ENCODE measurements around the gene ZNF598. TPM values are rescaled to one million over a fixed set of nuclear protein-coding genes. Genes with fewer than 3 reads are reported as not detected.

The ZNF598 gene
- total RNA-seq, 2 donors from 2014 or later: 45.6 to 49.5 TPM

DNA sequence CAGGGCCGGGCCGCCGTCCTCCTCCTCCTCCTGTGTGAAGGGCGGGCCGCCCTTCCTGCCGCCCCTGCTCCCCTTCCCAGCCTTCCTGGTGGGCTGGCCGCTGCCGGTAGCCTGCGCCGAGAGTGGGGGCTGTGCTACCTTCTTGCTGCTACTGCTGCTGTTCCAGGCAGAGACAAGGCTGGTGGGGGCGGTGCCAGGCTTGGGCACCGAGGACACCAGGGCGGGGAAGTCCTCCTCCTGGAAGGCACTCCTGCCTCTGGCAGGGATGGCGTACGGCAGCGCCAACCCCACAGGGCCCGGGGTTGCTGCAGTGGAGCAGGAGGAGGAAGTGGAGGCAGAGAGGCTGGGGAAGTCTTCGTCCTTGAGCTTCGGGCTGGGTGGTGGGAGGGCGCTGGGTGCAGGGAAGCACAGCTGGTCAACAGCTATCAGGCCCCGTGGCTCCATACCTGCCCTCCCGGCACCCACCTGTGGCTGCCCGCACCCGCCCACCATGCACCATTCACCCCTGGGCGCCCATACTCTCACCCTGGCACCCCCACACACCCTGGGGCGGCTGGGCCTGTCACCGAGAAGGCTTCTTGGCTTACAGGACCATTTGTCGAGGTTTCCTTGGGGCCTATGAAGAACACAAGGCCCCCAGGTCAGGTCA lies 9.6 kb downstream of the ZNF598 start:
- Mint-ChIP-seq H3K36me3 (ENCODE audit: low read depth) (peaks cover 30% of the 10 kb centered on the region), H3K4me3 (no peak overlapping the region), H3K27ac (no peak overlapping the region), H3K9me3 (no peaks in the 10 kb centered on the region), H3K27me3 (ENCODE audit: insufficient read depth) (no peaks in the 10 kb centered on the region), H3K4me1 (no peaks in the 10 kb centered on the region)
- Histone ChIP-seq H3K9ac (ENCODE audit: extremely low read depth, low read length, poor library complexity, severe bottlenecking) (no peak overlapping the region), H3K27ac (ENCODE audit: low read depth, low read length) (no peak overlapping the region), H3K4me1 (ENCODE audit: control insufficient read depth, insufficient read depth, low read length) (peaks cover 3% of the 10 kb centered on the region), H3K27me3 (ENCODE audit: control insufficient read depth, insufficient read depth, low read length, poor library complexity, severe bottlenecking) (no peaks in the 10 kb centered on the region), H3K9me3 (ENCODE audit: control insufficient read depth, low read length) (no peaks in the 10 kb centered on the region), H3K4me3 (ENCODE audit: low read length) (no peak overlapping the region), H3K36me3 (ENCODE audit: control insufficient read depth, insufficient read depth, low read length) (peaks cover 40% of the 10 kb centered on the region)
- WGBS, 2 experiments (ENCODE audit: insufficient coverage in 1 of 2, insufficient read length in 1 of 2): 95 to 96% methylated on average over 7 to 28 of the region's 28 CpGs
- DNase-seq: no peak
- no peak for TF ChIP-seq CTCF (conservative IDR thresholded peaks at IDR 0.05)

DNA sequence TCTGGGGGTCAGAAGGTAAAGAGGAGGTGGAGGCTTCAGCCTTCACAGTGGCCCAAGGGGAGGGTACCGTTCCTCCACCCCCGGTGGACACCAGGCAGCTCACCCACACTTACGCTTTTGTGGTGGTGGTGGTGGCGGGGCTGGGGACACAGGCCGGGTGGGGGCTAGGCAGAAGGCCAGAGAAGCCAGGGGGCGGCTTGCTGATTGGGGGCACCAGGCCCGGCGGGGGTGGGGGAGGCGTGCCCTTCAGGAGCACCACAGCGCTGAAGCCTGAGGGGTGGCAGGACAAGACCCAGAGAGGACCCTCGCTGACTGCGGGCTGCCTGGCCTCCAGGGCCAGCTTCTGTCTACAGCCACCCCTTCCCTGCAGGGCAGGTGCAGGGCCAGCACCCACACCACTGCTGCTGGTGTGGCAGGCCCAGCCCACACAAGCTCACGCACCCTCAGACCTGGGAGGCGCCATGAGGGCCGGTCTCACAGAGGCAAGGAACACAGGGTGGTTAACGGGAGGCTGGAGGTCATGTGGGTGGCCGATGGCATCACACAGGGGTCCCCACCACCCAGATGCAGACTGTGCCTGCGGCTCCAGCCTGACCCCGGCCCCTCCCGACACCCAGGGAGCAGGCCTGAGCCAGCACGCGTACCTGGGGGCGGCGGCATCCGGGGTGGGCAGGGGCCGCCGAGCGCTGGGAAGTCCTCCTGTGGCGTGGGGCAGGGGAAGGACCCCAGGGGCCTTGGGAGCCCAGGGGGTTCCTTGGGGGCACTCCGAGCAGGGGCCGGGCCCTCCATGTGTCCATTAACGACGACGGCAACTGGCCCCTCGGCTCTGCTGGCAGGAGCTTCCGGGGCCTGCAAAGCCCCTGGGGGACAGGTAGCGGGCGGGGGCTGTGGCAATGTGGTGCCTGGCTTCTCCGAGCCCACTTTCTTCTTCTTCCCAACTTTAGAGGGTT lies 10.5 kb downstream of the ZNF598 start:
- H3K27me3 Mint-ChIP-seq (ENCODE audit: insufficient read depth): no peaks in the 10 kb centered on the region
- Histone ChIP-seq H3K36me3 (ENCODE audit: control insufficient read depth, insufficient read depth, low read length) (peaks cover 36% of the 10 kb centered on the region), H3K4me3 (ENCODE audit: low read length) (no peak overlapping the region), H3K27ac (ENCODE audit: low read depth, low read length) (no peak overlapping the region), H3K4me1 (ENCODE audit: control insufficient read depth, insufficient read depth, low read length) (peaks cover 3% of the 10 kb centered on the region), H3K9me3 (ENCODE audit: control insufficient read depth, low read length) (no peaks in the 10 kb centered on the region), H3K27me3 (ENCODE audit: control insufficient read depth, insufficient read depth, low read length, poor library complexity, severe bottlenecking) (no peaks in the 10 kb centered on the region), H3K9ac (ENCODE audit: extremely low read depth, low read length, poor library complexity, severe bottlenecking) (no peak overlapping the region)
- no peak for TF ChIP-seq CTCF (conservative IDR thresholded peaks at IDR 0.05)
- H3K4me1 Mint-ChIP-seq: no peaks in the 10 kb centered on the region
- H3K36me3 Mint-ChIP-seq (ENCODE audit: low read depth): peaks cover 30% of the 10 kb centered on the region
- no peak for DNase-seq
- H3K9me3 Mint-ChIP-seq: no peaks in the 10 kb centered on the region
- 94 to 100% methylated on average over 3 to 39 of the region's 39 CpGs for WGBS, 2 experiments (ENCODE audit: insufficient coverage in 1 of 2, insufficient read length in 1 of 2)
- H3K27ac Mint-ChIP-seq: no peak overlapping the region
- no peak overlapping the region for H3K4me3 Mint-ChIP-seq

DNA sequence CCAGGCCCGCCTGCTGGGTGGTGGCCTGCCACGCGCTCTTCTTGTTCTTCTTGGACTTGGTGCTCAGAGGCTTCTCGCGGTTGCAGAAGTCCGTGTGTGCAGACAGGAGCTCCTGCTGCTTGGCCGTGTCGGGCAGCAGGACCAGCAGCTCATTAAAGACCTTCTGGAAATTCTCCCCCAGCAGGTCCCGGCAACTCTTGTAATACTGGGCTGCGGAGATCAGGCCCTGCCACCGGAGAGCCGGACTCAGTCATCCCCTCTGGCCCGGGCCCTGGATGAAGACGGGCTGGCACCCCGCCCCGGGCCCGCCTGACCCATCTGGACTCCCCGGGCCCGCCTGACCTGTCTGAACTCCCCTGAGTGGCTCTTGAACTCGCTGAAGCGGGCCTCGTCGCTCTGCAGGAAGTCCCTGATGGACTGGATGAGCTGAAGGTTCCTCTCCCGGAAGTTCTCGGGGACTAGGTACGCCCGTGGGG lies 11.2 kb downstream of the ZNF598 start:
- WGBS, 2 experiments (ENCODE audit: insufficient coverage in 1 of 2, insufficient read length in 1 of 2): 96 to 98% methylated on average over 20 to 27 of the region's 27 CpGs
- no peak overlapping the region for H3K4me3 Mint-ChIP-seq

More for the DNA sequence above, 11.2 kb downstream of the ZNF598 start:
- Histone ChIP-seq H3K9ac (ENCODE audit: extremely low read depth, low read length, poor library complexity, severe bottlenecking) (no peak overlapping the region), H3K36me3 (ENCODE audit: control insufficient read depth, insufficient read depth, low read length) (peaks cover 34% of the 10 kb centered on the region), H3K27ac (ENCODE audit: low read depth, low read length) (no peak overlapping the region), H3K27me3 (ENCODE audit: control insufficient read depth, insufficient read depth, low read length, poor library complexity, severe bottlenecking) (no peaks in the 10 kb centered on the region), H3K4me1 (ENCODE audit: control insufficient read depth, insufficient read depth, low read length) (no peaks in the 10 kb centered on the region), H3K4me3 (ENCODE audit: low read length) (no peak overlapping the region), H3K9me3 (ENCODE audit: control insufficient read depth, low read length) (no peaks in the 10 kb centered on the region)
- Mint-ChIP-seq H3K27me3 (ENCODE audit: insufficient read depth) (peaks cover 4% of the 10 kb centered on the region), H3K9me3 (no peaks in the 10 kb centered on the region), H3K27ac (no peak overlapping the region), H3K36me3 (ENCODE audit: low read depth) (peaks cover 30% of the 10 kb centered on the region), H3K4me1 (no peaks in the 10 kb centered on the region)
- TF ChIP-seq CTCF (conservative IDR thresholded peaks at IDR 0.05): no peak
- no peak for DNase-seq

All from endodermal cell (in vitro differentiated cells).